PC-3 (cell line): Measurements from ENCODE around the gene PLA2G4D.

Experiments used
- CTCF ChIP-seq: fragments of 300-600 bp; sonication (generic); conservative IDR thresholded peaks from 2 replicates; pipeline ENCODE4 v1.5.1; 2017; ENCODE audit warnings: antibody characterized with exemption, low read depth, mild to moderate bottlenecking, low read length
- EZH2 ChIP-seq: fragments of 300-600 bp; sonication (generic); IDR thresholded peaks from one replicate; pipeline ENCODE4 v1.6.1; 2017; ENCODE audit warnings: antibody characterized with exemption, mild to moderate bottlenecking, low read length; ENCODE audit not compliant: unreplicated experiment

- TF ChIP-seq EZH2 (no peak), CTCF (no peak)
Observed at GRCh38 chr15:42053010-42053409, 41.4 kb downstream of the PLA2G4D start.
